ENCODE results near the gene LOXL4. TPM values are rescaled to one million over a fixed set of nuclear protein-coding genes. Genes with fewer than 3 reads are reported as not detected.
"Not testable (repeated sequence)": the region's sequence is repeated elsewhere in the genome, so short reads cannot be mapped to it uniquely, and the experiment has no call there.

The LOXL4 gene
- total and polyA plus RNA-seq, 8 donors = 2.5 to 7.0 (median 5.6) TPM

- intact Hi-C loops (cut with DNase I) = no loop called here
- Histone ChIP-seq H3K27ac (no peak overlapping the region), H3K4me1 (no peaks in the 10 kb centered on the region), H3K4me3 (no peak overlapping the region), H3K27me3 (no peaks in the 10 kb centered on the region), H3K9me3 (no peaks in the 10 kb centered on the region), H3K36me3 (peaks cover 0 to 81% of the 10 kb centered on the region in 2 donors)
- DNase-seq (no peak), ATAC-seq (no peak)
- TF ChIP-seq, protein P1, sequence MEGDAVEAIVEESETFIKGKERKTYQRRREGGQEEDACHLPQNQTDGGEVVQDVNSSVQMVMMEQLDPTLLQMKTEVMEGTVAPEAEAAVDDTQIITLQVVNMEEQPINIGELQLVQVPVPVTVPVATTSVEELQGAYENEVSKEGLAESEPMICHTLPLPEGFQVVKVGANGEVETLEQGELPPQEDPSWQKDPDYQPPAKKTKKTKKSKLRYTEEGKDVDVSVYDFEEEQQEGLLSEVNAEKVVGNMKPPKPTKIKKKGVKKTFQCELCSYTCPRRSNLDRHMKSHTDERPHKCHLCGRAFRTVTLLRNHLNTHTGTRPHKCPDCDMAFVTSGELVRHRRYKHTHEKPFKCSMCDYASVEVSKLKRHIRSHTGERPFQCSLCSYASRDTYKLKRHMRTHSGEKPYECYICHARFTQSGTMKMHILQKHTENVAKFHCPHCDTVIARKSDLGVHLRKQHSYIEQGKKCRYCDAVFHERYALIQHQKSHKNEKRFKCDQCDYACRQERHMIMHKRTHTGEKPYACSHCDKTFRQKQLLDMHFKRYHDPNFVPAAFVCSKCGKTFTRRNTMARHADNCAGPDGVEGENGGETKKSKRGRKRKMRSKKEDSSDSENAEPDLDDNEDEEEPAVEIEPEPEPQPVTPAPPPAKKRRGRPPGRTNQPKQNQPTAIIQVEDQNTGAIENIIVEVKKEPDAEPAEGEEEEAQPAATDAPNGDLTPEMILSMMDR (IDR thresholded peaks at IDR 0.05) = no peak
Measured at GRCh38 chr10:98240524-98240923, 27.5 kb downstream of the LOXL4 start.

DNA sequence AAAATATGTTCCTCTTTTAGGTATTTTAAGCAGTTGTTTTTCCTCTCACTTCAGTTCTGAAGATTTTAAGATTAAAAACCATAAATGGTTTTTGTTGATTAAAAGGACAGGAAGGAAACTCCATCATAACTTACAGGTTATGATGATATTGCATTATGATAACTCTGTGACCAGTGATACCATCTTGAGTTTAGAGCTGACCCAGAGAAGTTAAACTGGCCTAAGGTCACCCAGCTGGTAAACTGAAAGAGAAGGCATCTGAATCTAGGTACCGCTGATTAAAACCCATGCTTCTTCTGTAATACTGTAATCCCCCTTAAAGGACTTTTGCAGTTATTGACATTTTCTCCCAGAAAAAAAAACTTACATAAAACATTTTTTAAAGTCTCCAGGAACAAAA is 29.6 kb downstream of the LOXL4 start:
- H3K36me3 ChIP-seq = peaks cover 0 to 79% of the 10 kb centered on the region in 2 donors
- TF ChIP-seq, protein P1 (IDR thresholded peaks at IDR 0.05) = no peak
- intact Hi-C loops (cut with DNase I) = no loop called here
- no peak overlapping the region for H3K27ac ChIP-seq
- H3K27me3 ChIP-seq = no peaks in the 10 kb centered on the region
- H3K4me3 ChIP-seq = no peak overlapping the region
- H3K9me3 ChIP-seq = no peaks in the 10 kb centered on the region
- ATAC-seq (no peak), DNase-seq (no peak)
- no peaks in the 10 kb centered on the region for H3K4me1 ChIP-seq

DNA sequence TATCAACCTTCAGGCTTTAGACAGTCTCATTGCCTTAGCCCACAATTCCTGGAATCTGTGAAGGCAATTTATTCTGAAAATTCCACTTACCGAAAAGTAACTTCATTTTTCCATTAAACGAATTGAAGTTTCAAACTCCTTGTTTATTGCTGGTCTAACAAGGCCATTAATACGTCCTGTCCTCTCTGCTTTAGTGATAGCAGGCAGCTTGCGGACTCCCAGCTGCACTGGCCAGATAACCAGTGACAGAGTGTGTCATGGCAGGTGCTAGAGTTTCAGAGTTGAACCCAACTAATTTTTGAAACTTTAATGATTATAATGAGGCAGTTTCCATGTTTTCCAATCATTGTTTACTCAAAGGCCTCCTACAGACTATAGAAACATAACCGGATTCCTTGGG is 31.1 kb downstream of the LOXL4 start:
- H3K9me3 ChIP-seq = no peaks in the 10 kb centered on the region
- no peak overlapping the region for H3K4me3 ChIP-seq
- no peaks in the 10 kb centered on the region for H3K27me3 ChIP-seq
- H3K4me1 ChIP-seq = no peaks in the 10 kb centered on the region
- no peak overlapping the region for H3K27ac ChIP-seq
- intact Hi-C loops (cut with DNase I) = no loop called here
- ATAC-seq (no peak), DNase-seq (no peak)
- TF ChIP-seq, protein P1 (IDR thresholded peaks at IDR 0.05) = no peak
- peaks cover 0 to 69% of the 10 kb centered on the region in 2 donors for H3K36me3 ChIP-seq

GRCh38 chr10:98235846-98236245 is 32.1 kb downstream of the LOXL4 start:
- TF ChIP-seq, protein P1 (IDR thresholded peaks at IDR 0.05) = no peak
- DNase-seq = no peak
- Histone ChIP-seq H3K27ac (no peak overlapping the region), H3K4me3 (no peak overlapping the region), H3K36me3 (peaks cover 0 to 77% of the 10 kb centered on the region in 2 donors), H3K9me3 (no peaks in the 10 kb centered on the region), H3K4me1 (no peaks in the 10 kb centered on the region), H3K27me3 (no peaks in the 10 kb centered on the region)
- no peak for ATAC-seq
- intact Hi-C loops (cut with DNase I) = no loop called here

DNA sequence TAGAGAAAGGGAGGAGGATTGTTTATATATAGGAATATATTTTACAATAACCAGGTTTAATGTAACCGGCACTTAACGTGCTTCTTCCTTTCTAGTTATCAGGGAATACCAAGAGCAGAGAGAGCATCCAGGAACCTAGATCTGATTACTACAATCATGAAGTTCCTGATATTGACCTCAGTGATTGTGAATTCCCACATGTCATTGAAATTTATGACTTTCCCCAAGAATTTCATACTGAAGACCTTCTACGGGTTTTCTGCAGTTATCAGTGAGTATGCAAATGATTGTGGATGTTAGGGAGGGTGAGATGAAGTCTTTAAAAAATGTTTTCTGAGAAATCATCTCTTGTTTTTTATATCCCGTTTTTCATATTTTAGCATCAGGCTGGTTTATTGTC is 36.6 kb downstream of the LOXL4 start:
- Histone ChIP-seq H3K27ac (no peak overlapping the region), H3K36me3 (peaks cover 0 to 40% of the 10 kb centered on the region in 2 donors), H3K4me1 (no peaks in the 10 kb centered on the region), H3K4me3 (no peak overlapping the region), H3K9me3 (peaks cover 0 to 4% of the 10 kb centered on the region in 2 donors), H3K27me3 (no peaks in the 10 kb centered on the region)
- ATAC-seq = no peak
- no peak for DNase-seq
- intact Hi-C loops (cut with DNase I) = no loop called here
- TF ChIP-seq, protein P1 (IDR thresholded peaks at IDR 0.05) = no peak

- DNase-seq; H3K9me3 ChIP-seq; H3K4me1 ChIP-seq; ATAC-seq; intact Hi-C loops (cut with DNase I); H3K4me3 ChIP-seq; H3K27ac ChIP-seq; H3K27me3 ChIP-seq: not testable (repeated sequence)
- H3K36me3 ChIP-seq = peaks cover 0 to 12% of the 10 kb centered on the region in 2 donors
Measured at GRCh38 chr10:98228266-98228665, 39.7 kb downstream of the LOXL4 start.

DNA sequence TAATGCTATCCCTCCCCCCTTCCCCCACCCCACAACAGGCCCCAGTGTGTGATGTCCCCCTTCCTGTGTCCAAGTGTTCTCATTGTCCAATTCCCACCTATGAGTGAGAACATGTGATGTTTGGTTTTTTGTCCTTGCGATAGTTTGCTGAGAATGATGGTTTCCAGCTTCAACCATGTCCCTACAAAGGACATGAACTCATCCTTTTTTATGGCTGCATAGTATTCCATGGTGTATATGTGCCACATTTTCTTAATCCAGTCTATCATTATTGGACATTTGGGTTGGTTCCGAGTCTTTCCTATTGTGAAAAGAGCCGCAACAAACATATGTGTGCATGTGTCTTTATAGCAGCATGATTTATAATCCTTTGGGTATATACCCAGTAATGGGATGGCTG is 40.3 kb downstream of the LOXL4 start:
- ATAC-seq; H3K27ac ChIP-seq; H3K27me3 ChIP-seq; intact Hi-C loops (cut with DNase I); H3K4me3 ChIP-seq; H3K4me1 ChIP-seq; H3K9me3 ChIP-seq; DNase-seq: not testable (repeated sequence)
- H3K36me3 ChIP-seq = peaks cover 0 to 12% of the 10 kb centered on the region in 2 donors
